ENCODE data around the gene HCRTR2.

Gene HCRTR2

DNA sequence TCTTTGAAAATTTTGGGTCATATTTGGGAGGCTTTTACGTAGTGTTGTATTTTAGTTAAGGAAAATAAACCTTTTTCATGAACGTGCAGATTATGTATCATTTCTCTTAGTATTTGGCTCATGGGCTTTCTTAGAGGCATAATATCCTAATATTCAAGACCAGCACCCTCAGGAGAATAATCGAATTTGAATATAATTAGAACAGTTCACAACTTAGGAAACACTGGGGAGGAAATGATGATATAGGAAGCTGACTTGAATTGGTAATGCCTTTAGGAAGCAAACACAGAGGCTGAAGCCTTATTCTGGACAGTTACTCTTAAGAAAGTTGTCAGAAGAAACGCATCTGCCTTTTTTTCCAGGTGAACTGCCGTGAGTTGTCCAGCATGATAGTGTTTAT is 152.9 kb downstream of the HCRTR2 start, which contains the start of gene GFRAL:
Gene GFRAL, plus strand, starts transcription at position 301 of the 400 bp plus-strand sequence. Its CDS starts 86 bp downstream, at position 387.
- no peak for DNase-seq (ENCODE audit: low spot score)

Data from pons (tissue), 1 donor.